T-helper 1 cell treated with Interleukin-12 subunit alpha and Interleukin-12 subunit beta and Interleukin-4 antibody, amounts not matched to agents 30 μg/mL and 1 μg/mL, for 36 hours (primary cell): ENCODE data around the gene IFIT1B.
"Not testable (repeated sequence)": the region's sequence is repeated elsewhere in the genome, so short reads cannot be mapped to it uniquely, and the experiment has no call there.

Source experiments
- H3K27ac Mint-ChIP-seq: one replicate; pipeline ENCODE4 v1.8.0; 2021; ENCODE audit warnings: mild to moderate bottlenecking, mixed read lengths
- H3K27me3 Mint-ChIP-seq: one replicate; pipeline ENCODE4 v1.8.0; 2021; ENCODE audit warnings: low read depth, mixed read lengths
- H3K36me3 Mint-ChIP-seq: one replicate; pipeline ENCODE4 v1.8.0; 2021; ENCODE audit warnings: low read depth, mixed read lengths
- H3K4me1 Mint-ChIP-seq: one replicate; pipeline ENCODE4 v1.8.0; 2021; ENCODE audit warnings: low read depth, mixed read lengths
- H3K4me3 Mint-ChIP-seq: one replicate; pipeline ENCODE4 v1.8.0; 2021; ENCODE audit warnings: mild to moderate bottlenecking, moderate library complexity, mixed read lengths
- H3K9me3 Mint-ChIP-seq: one replicate; pipeline ENCODE4 v1.8.0; 2021; ENCODE audit warnings: mixed read lengths

IFIT1B gene

DNA sequence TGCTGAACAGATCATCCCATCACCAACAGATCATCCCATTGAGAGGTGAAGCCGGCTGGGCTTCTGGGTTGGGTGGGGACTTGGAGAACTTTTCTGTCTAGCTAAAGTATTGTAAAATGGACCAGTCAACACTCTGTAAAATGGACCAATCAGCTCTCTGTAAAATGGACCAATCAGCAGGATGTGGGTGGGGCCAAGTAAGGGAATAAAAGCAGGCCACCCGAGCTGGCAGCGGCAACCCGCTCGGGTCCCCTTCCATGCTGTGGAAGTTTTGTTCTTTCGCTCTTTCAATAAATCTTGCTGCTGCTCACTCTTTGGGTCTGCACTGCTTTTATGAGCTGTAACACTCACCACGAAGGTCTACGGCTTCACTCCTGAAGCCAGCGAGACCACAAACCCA is 28.3 kb downstream of the IFIT1B start:
- peaks cover 36% of the 10 kb centered on the region for H3K36me3 Mint-ChIP-seq
- H3K27ac Mint-ChIP-seq, H3K4me1 Mint-ChIP-seq, H3K4me3 Mint-ChIP-seq, H3K27me3 Mint-ChIP-seq, H3K9me3 Mint-ChIP-seq: not testable (repeated sequence)

DNA sequence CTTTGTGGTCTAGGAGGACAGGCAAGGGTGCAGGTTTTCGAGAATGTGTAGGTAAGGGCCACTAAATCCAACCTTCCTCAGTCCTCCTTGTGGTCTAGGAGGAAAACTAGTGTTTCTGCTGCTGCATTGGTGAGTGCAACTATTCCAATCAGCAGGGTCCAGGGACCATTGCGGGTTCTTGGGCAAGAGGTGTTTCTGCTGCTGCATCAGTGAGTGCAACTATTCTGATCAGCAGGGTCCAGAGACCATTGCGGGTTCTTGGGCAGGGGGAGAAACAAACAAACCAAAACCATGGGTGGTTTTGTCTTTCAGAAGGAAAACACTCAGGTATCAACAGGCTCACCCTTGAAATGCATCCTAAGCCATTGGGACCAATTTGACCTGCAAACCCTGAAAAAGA is 29.9 kb downstream of the IFIT1B start:
- not testable (repeated sequence) for H3K9me3 Mint-ChIP-seq, H3K4me3 Mint-ChIP-seq, H3K27me3 Mint-ChIP-seq, H3K27ac Mint-ChIP-seq
- Mint-ChIP-seq H3K36me3 (peaks cover 37% of the 10 kb centered on the region), H3K4me1 (peaks cover 11% of the 10 kb centered on the region)

DNA sequence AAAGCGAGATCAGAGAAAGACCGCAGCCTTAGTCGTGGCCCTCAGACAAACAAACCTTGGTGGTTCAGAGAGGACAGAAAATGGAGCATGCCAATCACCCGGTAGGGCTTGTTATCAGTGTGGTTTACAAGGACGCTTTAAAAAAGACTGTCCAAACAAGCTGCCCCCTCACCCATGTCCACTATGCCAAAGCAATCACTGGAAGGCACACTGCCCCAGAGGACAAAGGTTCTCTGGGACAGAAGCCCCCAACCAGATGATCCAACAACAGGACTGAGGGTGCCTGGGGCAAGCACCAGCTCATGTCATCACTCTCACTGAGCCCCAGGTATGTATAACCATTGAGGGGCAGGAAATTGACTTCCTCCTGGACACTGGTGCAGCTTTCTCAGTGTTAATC is 31.4 kb downstream of the IFIT1B start:
- not testable (repeated sequence) for H3K4me3 Mint-ChIP-seq, H3K27me3 Mint-ChIP-seq, H3K27ac Mint-ChIP-seq, H3K9me3 Mint-ChIP-seq
- peaks cover 28% of the 10 kb centered on the region for H3K36me3 Mint-ChIP-seq
- peaks cover 15% of the 10 kb centered on the region for H3K4me1 Mint-ChIP-seq

DNA sequence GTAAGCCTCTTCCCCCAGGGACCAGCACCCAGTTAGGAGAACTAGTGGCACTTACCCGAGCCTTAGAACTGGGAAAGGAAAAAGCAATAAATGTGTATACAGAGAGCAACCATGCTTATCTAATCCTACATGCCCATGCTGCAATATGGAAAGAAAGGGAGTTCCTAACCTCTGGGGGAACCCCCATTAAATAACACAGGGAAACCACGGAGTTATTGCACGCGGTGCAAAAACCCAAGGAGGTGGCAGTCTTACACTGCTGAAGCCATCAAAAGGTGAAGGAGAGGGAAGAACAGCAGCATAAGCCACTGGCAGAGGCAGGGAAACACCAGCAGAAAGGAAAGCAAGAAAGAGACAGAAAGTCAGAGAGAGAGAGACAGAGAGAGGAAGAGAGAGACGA is 32.7 kb downstream of the IFIT1B start:
- H3K4me3 Mint-ChIP-seq, H3K27ac Mint-ChIP-seq, H3K9me3 Mint-ChIP-seq, H3K27me3 Mint-ChIP-seq: not testable (repeated sequence)
- peaks cover 31% of the 10 kb centered on the region for H3K36me3 Mint-ChIP-seq
- peaks cover 15% of the 10 kb centered on the region for H3K4me1 Mint-ChIP-seq

GRCh38 chr10:89411135-89411534 is 33.3 kb downstream of the IFIT1B start:
- H3K9me3 Mint-ChIP-seq, H3K27ac Mint-ChIP-seq, H3K4me3 Mint-ChIP-seq, H3K27me3 Mint-ChIP-seq: not testable (repeated sequence)
- Mint-ChIP-seq H3K36me3 (peaks cover 35% of the 10 kb centered on the region), H3K4me1 (peaks cover 19% of the 10 kb centered on the region)

DNA sequence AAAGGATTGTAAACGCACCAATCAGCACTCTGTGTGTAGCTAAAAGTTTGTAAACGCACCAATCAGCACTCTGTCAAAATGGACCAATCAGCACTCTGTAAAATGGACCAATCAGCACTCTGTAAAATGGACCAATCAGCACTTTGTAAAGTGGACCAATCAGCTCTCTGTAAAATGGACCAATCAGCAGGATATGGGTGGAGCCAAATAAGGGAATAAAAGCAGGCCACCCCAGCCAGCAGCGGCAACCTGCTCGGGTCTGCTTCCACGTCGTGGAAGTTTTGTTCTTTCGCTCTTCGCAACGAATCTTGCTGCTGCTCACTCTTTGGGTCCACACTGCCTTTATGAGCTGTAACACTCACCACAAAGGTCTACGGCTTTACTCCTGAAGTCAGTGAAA is 34.4 kb downstream of the IFIT1B start:
- H3K27me3 Mint-ChIP-seq, H3K9me3 Mint-ChIP-seq: not testable (repeated sequence)
- peak overlapping the region; percentile 33 for H3K4me3 Mint-ChIP-seq
- H3K36me3 Mint-ChIP-seq, result peaks cover 38% of the 10 kb centered on the region
- H3K27ac Mint-ChIP-seq, result peak overlapping the region; percentile 31
- H3K4me1 Mint-ChIP-seq, result peaks cover 26% of the 10 kb centered on the region

- H3K36me3 Mint-ChIP-seq, result peaks cover 43% of the 10 kb centered on the region
- H3K4me1 Mint-ChIP-seq, result peaks cover 37% of the 10 kb centered on the region
- H3K27me3 Mint-ChIP-seq, result peaks cover 3% of the 10 kb centered on the region
- H3K27ac Mint-ChIP-seq, result peak overlapping the region; percentile 95
- peak overlapping the region; percentile 92 for H3K4me3 Mint-ChIP-seq
- H3K9me3 Mint-ChIP-seq, result peaks cover 9% of the 10 kb centered on the region
Measured at GRCh38 chr10:89413398-89413912, 35.6 kb downstream of the IFIT1B start.

DNA sequence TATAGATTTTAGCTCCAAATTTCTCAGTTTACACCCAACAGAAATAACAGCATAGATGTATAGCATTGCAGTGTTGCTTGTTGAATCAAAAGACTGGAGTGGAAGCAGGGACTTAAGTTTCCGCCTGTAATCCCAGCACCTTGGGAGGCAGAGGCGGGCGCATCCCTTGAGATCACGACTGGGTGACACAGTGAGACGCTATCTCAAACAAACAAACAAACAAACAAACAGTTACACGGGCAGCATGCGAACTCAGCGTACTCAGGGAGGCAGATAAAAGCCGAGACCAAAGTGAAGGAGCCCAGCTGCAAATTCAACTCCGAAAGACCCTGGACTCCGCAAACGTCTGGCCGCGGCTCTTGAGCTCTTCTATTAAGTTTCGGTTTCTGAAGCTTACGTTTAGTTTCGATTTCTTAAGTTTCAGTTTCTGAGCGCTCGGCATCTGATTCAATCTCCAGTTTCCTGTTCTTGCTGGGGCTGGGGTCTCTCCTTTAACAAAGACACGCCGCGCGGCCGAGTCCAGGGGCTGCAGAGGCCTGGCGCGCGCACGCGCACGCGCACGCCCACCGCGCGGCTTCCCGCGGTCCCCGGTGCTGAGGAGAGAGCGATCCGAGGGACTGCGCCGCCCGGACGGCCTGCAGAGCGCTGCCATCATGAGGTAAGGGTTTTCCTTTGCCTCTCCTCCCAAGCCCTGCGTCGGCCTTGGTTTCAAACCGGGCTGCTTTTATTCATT is 36.5 kb downstream of the IFIT1B start, which contains the start of gene IFIT5:
Gene IFIT5, plus strand, starts transcription at position 423 of the 733 bp plus-strand sequence. Its CDS starts 231 bp downstream, at position 654.
- Mint-ChIP-seq H3K4me3 (peak within 1 kb of the TSS; percentile 92), H3K4me1 (peaks cover 38% of the 10 kb centered on the region)

GRCh38 chr10:89414879-89415821 is 37.3 kb downstream of the IFIT1B start:
- peaks cover 44% of the 10 kb centered on the region for H3K36me3 Mint-ChIP-seq
- H3K4me3 Mint-ChIP-seq, result peak overlapping the region; percentile 92
- H3K27me3 Mint-ChIP-seq, result peaks cover 3% of the 10 kb centered on the region
- H3K9me3 Mint-ChIP-seq, result peaks cover 5% of the 10 kb centered on the region
- H3K4me1 Mint-ChIP-seq, result peaks cover 42% of the 10 kb centered on the region
- H3K27ac Mint-ChIP-seq, result peak overlapping the region; percentile 92

More for the DNA sequence above, 36.5 kb downstream of the IFIT1B start, which contains the start of gene IFIT5:
- Mint-ChIP-seq H3K9me3 (peaks cover 5% of the 10 kb centered on the region), H3K36me3 (peaks cover 39% of the 10 kb centered on the region), H3K27ac (peak within 1 kb of the TSS; percentile 95), H3K27me3 (peaks cover 3% of the 10 kb centered on the region)

GRCh38 chr10:89416465-89416864 is 38.6 kb downstream of the IFIT1B start:
- Mint-ChIP-seq H3K36me3 (peaks cover 50% of the 10 kb centered on the region), H3K27ac (peak overlapping the region; percentile 13), H3K27me3 (no peaks in the 10 kb centered on the region), H3K4me3 (peak overlapping the region; percentile 92), H3K9me3 (peaks cover 5% of the 10 kb centered on the region), H3K4me1 (peaks cover 37% of the 10 kb centered on the region)

GRCh38 chr10:89419548-89419947 is 41.7 kb downstream of the IFIT1B start:
- Mint-ChIP-seq H3K4me3 (no peak overlapping the region), H3K4me1 (peaks cover 29% of the 10 kb centered on the region), H3K36me3 (peaks cover 53% of the 10 kb centered on the region), H3K27ac (no peak overlapping the region), H3K9me3 (no peaks in the 10 kb centered on the region), H3K27me3 (no peaks in the 10 kb centered on the region)

GRCh38 chr10:89421018-89421476 is 43.2 kb downstream of the IFIT1B start:
- H3K4me3 Mint-ChIP-seq, result no peak overlapping the region
- H3K4me1 Mint-ChIP-seq, result peaks cover 28% of the 10 kb centered on the region
- H3K36me3 Mint-ChIP-seq, result peaks cover 45% of the 10 kb centered on the region
- no peak overlapping the region for H3K27ac Mint-ChIP-seq
- no peaks in the 10 kb centered on the region for H3K9me3 Mint-ChIP-seq
- H3K27me3 Mint-ChIP-seq, result no peaks in the 10 kb centered on the region

GRCh38 chr10:89425000-89425399 is 47.1 kb downstream of the IFIT1B start:
- Mint-ChIP-seq H3K9me3 (no peaks in the 10 kb centered on the region), H3K36me3 (peaks cover 24% of the 10 kb centered on the region)

GRCh38 chr10:89426230-89426868 is 48.5 kb downstream of the IFIT1B start:
- no peaks in the 10 kb centered on the region for H3K9me3 Mint-ChIP-seq
- H3K4me3 Mint-ChIP-seq, result no peak overlapping the region
- H3K27ac Mint-ChIP-seq, result no peak overlapping the region
- peaks cover 13% of the 10 kb centered on the region for H3K36me3 Mint-ChIP-seq
- peaks cover 6% of the 10 kb centered on the region for H3K27me3 Mint-ChIP-seq
- H3K4me1 Mint-ChIP-seq, result peaks cover 3% of the 10 kb centered on the region

More at GRCh38 chr10:89425000-89425399, 47.1 kb downstream of the IFIT1B start:
- peaks cover 3% of the 10 kb centered on the region for H3K4me1 Mint-ChIP-seq
- H3K4me3 Mint-ChIP-seq, result no peak overlapping the region
- no peak overlapping the region for H3K27ac Mint-ChIP-seq
- H3K27me3 Mint-ChIP-seq, result peaks cover 6% of the 10 kb centered on the region
